HepG2 (cell line): Measurements from ENCODE around the gene UBR3. TPM values are rescaled to one million over a fixed set of nuclear protein-coding genes. Genes with fewer than 3 reads are reported as not detected.
A peak's percentile ranks its signal among the peaks of the same experiment; 100 is the strongest.

ENCODE experiments used
- GPBP1L1 ChIP-seq: sonication (generic); formaldehyde crosslinking; IDR thresholded peaks from 2 replicates; pipeline ENCODE4 v1.5.0; 2020; ENCODE audit warnings: mild to moderate bottlenecking, missing genetic modification reagents
- HMGA1 ChIP-seq: sonication (generic); formaldehyde crosslinking; conservative IDR thresholded peaks from 2 replicates; pipeline ENCODE4 v1.4.0; 2020; ENCODE audit warnings: missing genetic modification reagents
- HNRNPLL ChIP-seq: fragments of 200-400 bp; formaldehyde crosslinking; IDR thresholded peaks from 2 replicates; pipeline ENCODE4 v1.6.1; 2017; ENCODE audit warnings: mild to moderate bottlenecking, low read depth, low read length; ENCODE audit not compliant: poor library complexity, severe bottlenecking
- MXD1 ChIP-seq: sonication (generic); formaldehyde crosslinking; IDR thresholded peaks from 2 replicates; pipeline ENCODE4 v1.4.0; 2020; ENCODE audit warnings: mild to moderate bottlenecking, missing genetic modification reagents
- NAIF1 ChIP-seq: sonication (generic); formaldehyde crosslinking; IDR thresholded peaks from 2 replicates; pipeline ENCODE4 v1.5.0; 2020; ENCODE audit warnings: mild to moderate bottlenecking, missing genetic modification reagents, borderline replicate concordance
- NRL ChIP-seq: sonication (generic); formaldehyde crosslinking; IDR thresholded peaks from 2 replicates; pipeline ENCODE4 v1.5.0; 2020; ENCODE audit warnings: missing genetic modification reagents, mild to moderate bottlenecking, moderate library complexity, borderline replicate concordance
- PAXIP1 ChIP-seq: sonication (generic); formaldehyde crosslinking; conservative IDR thresholded peaks from 2 replicates; pipeline ENCODE4 v1.4.0; 2020; ENCODE audit warnings: mild to moderate bottlenecking, missing genetic modification reagents, moderate library complexity
- PCBP1 ChIP-seq: fragments of 200-400 bp; formaldehyde crosslinking; IDR thresholded peaks from 2 replicates; pipeline ENCODE4 v1.6.1; 2017; ENCODE audit warnings: mild to moderate bottlenecking, low read depth, low read length, borderline replicate concordance
- SOX6 ChIP-seq, 2 experiments: fragments of 450-650 bp in 1 of 2; sonication (generic) in 1 of 2; formaldehyde crosslinking in 1 of 2; IDR thresholded peaks; 2 replicates each; pipeline versions ENCODE4 v1.4.0 to v1.6.1; 2017 to 2020; ENCODE audit warnings: antibody characterized with exemption in 1 of 2, mild to moderate bottlenecking in 1 of 2, missing genetic modification reagents in 1 of 2
- SP5 ChIP-seq: IDR thresholded peaks from 2 replicates; pipeline ENCODE4 v1.6.1; 2016; ENCODE audit warnings: low read depth, borderline replicate concordance
- THAP9 ChIP-seq: sonication (generic); formaldehyde crosslinking; IDR thresholded peaks from 2 replicates; pipeline ENCODE4; 2020; ENCODE audit warnings: missing genetic modification reagents, mild to moderate bottlenecking, borderline replicate concordance
- ZNF609 ChIP-seq: sonication (generic); formaldehyde crosslinking; IDR thresholded peaks from 2 replicates; pipeline ENCODE4 v1.4.0; 2020; ENCODE audit warnings: mild to moderate bottlenecking, missing genetic modification reagents, borderline replicate concordance
- ZNF746 ChIP-seq: sonication (generic); formaldehyde crosslinking; IDR thresholded peaks from 2 replicates; pipeline ENCODE4 v1.8.0; 2022; ENCODE audit warnings: mild to moderate bottlenecking, missing genetic modification reagents
- polyA plus RNA-seq, 8 experiments: library from polyadenylated mRNA; depleted of rRNA in 3 of 8; stranded (reverse) in 7 of 8; unstranded in 1 of 8; fragments of >200 nt; fragmentation: Illumina TruSeq in 4 of 8; extraction: Trizol in 4 of 8; gene quantifications; 2 replicates each; pipeline versions ENCODE4 v1.2.1 to v1.2.3, GENCODE V29; 2011 to 2016; ENCODE audit warnings: low read depth in 4 of 8, missing spikeins in 1 of 8, mixed read lengths in 1 of 8; ENCODE audit not compliant: insufficient read depth in 1 of 8
- total RNA-seq, 5 experiments: library from RNA; depleted of rRNA; stranded (reverse); fragments of >200 nt; fragmentation: Illumina TruSeq; extraction: Trizol; gene quantifications; 2 replicates each; pipeline ENCODE4 v1.2.3, GENCODE V29; 2016; ENCODE audit warnings: low read depth in 1 of 5

Gene UBR3
- total and polyA plus RNA-seq, 2 of the 13 experiments (the other 11 are each of a cell fraction or from before 2014, with no cell fraction given), result 15.1 to 28.0 TPM

- TF ChIP-seq HMGA1 (CRISPR knock-in tag) (no peak), GPBP1L1 (CRISPR knock-in tag) (no peak), MXD1 (peak; percentile 84; the same call in 1 of the 2 replicates), SP5 (peak; percentile 67; the same call in 1 of the 2 replicates), ZNF609 (CRISPR knock-in tag) (peak; percentile 32; the same call in 1 of the 2 replicates), THAP9 (CRISPR knock-in tag) (peak; percentile 61; the same call in 1 of the 2 replicates), NRL (CRISPR knock-in tag) (peak; percentile 86), ZNF746 (CRISPR knock-in tag) (no peak), PCBP1 (0 out of 2 replicates have a peak, but pooled peaks have one; percentile 19), NAIF1 (CRISPR knock-in tag) (no peak), PAXIP1 (CRISPR knock-in tag) (peak; percentile 56; the same call in 1 of the 2 replicates), HNRNPLL (peak; percentile 82), SOX6 (IDR thresholded peaks at IDR 0.05) (no peak), SOX6 (CRISPR knock-in tag; IDR thresholded peaks at IDR 0.05) (peak; percentile 72)
These were observed 28.3 kb upstream of the UBR3 start, which contains the start of gene SSB (continued) for GRCh38 chr2:169798718-169799592.
